SU-DHL-6 (cell line): ENCODE measurements around the gene TNS1.

Experiments
- H2AFZ ChIP-seq: fragments of 200-600 bp; sonication (generic); 2 replicates; pipeline ENCODE4 v1.6.1; 2014; ENCODE audit warnings: low read depth, mild to moderate bottlenecking, moderate library complexity, mixed read lengths, antibody characterized with exemption, low read length; ENCODE audit not compliant: severe bottlenecking
- H3F3A ChIP-seq: fragments of 200-600 bp; shearing (Covaris generic); 2 replicates; pipeline ENCODE4 v1.6.0; 2016; ENCODE audit warnings: antibody characterized with exemption, mild to moderate bottlenecking; ENCODE audit not compliant: insufficient read depth
- H3K27ac ChIP-seq: fragments of 200-600 bp; sonication (generic); 2 replicates; pipeline ENCODE4 v1.5.1; 2016; ENCODE audit warnings: low read depth, mild to moderate bottlenecking, low read length, moderate library complexity, mixed read lengths
- H3K27me3 ChIP-seq: fragments of 200-600 bp; sonication (generic), shearing (Covaris generic); 2 replicates; pipeline ENCODE4 v1.6.0; 2014; ENCODE audit warnings: mild to moderate bottlenecking, low read length
- H3K36me3 ChIP-seq: fragments of 200-600 bp; sonication (generic); 2 replicates; pipeline ENCODE4 v1.6.1; 2014; ENCODE audit warnings: mild to moderate bottlenecking, low read length, mixed read lengths
- H3K4me2 ChIP-seq: fragments of 300-600, 200-600 bp; shearing (Covaris generic), sonication (generic); 2 replicates; pipeline ENCODE4 v1.6.0; 2014; ENCODE audit warnings: low read length, low read depth, mild to moderate bottlenecking; ENCODE audit not compliant: poor library complexity, severe bottlenecking
- H3K4me3 ChIP-seq: fragments of 200-600 bp; sonication (generic); 2 replicates; pipeline ENCODE4 v1.5.1; 2014; ENCODE audit warnings: antibody characterized with exemption, low read length, mild to moderate bottlenecking, mixed read lengths; ENCODE audit not compliant: insufficient read depth, poor library complexity, severe bottlenecking
- H3K79me2 ChIP-seq: fragments of 200-600 bp; sonication (generic); 2 replicates; pipeline ENCODE4 v1.6.1; 2014; ENCODE audit warnings: mild to moderate bottlenecking, low read length, moderate library complexity; ENCODE audit not compliant: insufficient read depth
- H3K9ac ChIP-seq: fragments of 200-600 bp; sonication (generic); 2 replicates; pipeline ENCODE4 v1.7.0; 2014; ENCODE audit warnings: mild to moderate bottlenecking, low read length
- H3K9me2 ChIP-seq: fragments of 200-600 bp; sonication (generic); replicated peaks from 2 replicates; pipeline ENCODE4 v1.6.1; 2014; ENCODE audit warnings: low read length; ENCODE audit not compliant: insufficient read depth
- H3K9me3 ChIP-seq: fragments of 200-600 bp; sonication (generic); 2 replicates; pipeline ENCODE4 v1.6.1; 2014; ENCODE audit warnings: low read length, mixed read lengths; ENCODE audit not compliant: insufficient read depth
- H4K20me1 ChIP-seq: fragments of 200-600 bp; sonication (generic); 2 replicates; pipeline ENCODE4 v1.6.1; 2014; ENCODE audit warnings: low read depth, mild to moderate bottlenecking, antibody characterized with exemption, low read length, moderate library complexity, mixed read lengths
- EZH2phosphoT487 ChIP-seq: fragments of 200-600 bp; sonication (generic), shearing (Covaris generic); conservative IDR thresholded peaks from 2 replicates; pipeline ENCODE4 v1.6.1; 2018; ENCODE audit warnings: mild to moderate bottlenecking, antibody characterized with exemption, low read length, moderate library complexity, mixed read lengths
- TF ChIP-seq, protein P1 (sequence below): fragments of 200-600 bp; sonication (generic); IDR thresholded peaks from one replicate; pipeline ENCODE4 v1.5.1; 2017; ENCODE audit warnings: antibody characterized with exemption, mild to moderate bottlenecking, low read length, moderate library complexity; ENCODE audit not compliant: insufficient read depth, poor library complexity, severe bottlenecking

Gene TNS1

DNA sequence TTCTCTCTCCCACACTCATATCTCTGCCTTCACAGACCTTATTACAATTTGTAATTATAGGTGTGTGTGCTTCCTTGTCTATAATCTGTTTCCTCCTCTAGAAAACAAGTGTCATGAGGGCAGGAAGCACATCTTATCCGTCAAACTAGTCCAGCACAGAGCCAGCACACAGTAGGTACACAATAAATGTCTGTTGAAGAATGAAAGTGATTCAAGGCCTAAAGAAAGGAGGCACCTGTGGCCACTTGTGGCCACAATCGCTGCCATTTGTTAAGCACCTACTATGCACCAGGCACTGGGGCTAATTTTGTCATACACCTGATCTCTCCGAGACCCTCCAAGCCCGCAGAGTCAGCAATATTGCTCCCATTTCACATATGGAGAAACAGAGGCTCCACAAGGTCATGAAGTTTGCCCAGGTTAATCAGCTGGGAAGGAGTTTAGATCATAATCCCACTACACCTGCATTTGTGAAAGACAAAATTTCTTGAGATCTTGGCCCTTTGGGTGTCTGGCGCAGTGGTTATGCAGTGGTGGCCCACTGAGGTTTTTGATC is 78.4 kb downstream of the TNS1 start:
- Histone ChIP-seq H3K36me3 (no peaks in the 10 kb centered on the region), H3K9ac (no peak overlapping the region), H3K27me3 (no peaks in the 10 kb centered on the region), H3K4me2 (no peak overlapping the region), H2AFZ (no peak overlapping the region), H3K9me3 (no peaks in the 10 kb centered on the region), H3K79me2 (no peaks in the 10 kb centered on the region), H3K9me2 (no peaks in the 10 kb centered on the region), H3K27ac (no peak overlapping the region), H3F3A (no peaks in the 10 kb centered on the region), H3K4me3 (no peak overlapping the region), H4K20me1 (no peaks in the 10 kb centered on the region)
- TF ChIP-seq, protein P1, sequence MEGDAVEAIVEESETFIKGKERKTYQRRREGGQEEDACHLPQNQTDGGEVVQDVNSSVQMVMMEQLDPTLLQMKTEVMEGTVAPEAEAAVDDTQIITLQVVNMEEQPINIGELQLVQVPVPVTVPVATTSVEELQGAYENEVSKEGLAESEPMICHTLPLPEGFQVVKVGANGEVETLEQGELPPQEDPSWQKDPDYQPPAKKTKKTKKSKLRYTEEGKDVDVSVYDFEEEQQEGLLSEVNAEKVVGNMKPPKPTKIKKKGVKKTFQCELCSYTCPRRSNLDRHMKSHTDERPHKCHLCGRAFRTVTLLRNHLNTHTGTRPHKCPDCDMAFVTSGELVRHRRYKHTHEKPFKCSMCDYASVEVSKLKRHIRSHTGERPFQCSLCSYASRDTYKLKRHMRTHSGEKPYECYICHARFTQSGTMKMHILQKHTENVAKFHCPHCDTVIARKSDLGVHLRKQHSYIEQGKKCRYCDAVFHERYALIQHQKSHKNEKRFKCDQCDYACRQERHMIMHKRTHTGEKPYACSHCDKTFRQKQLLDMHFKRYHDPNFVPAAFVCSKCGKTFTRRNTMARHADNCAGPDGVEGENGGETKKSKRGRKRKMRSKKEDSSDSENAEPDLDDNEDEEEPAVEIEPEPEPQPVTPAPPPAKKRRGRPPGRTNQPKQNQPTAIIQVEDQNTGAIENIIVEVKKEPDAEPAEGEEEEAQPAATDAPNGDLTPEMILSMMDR = no peak
- no peak for TF ChIP-seq EZH2phosphoT487

DNA sequence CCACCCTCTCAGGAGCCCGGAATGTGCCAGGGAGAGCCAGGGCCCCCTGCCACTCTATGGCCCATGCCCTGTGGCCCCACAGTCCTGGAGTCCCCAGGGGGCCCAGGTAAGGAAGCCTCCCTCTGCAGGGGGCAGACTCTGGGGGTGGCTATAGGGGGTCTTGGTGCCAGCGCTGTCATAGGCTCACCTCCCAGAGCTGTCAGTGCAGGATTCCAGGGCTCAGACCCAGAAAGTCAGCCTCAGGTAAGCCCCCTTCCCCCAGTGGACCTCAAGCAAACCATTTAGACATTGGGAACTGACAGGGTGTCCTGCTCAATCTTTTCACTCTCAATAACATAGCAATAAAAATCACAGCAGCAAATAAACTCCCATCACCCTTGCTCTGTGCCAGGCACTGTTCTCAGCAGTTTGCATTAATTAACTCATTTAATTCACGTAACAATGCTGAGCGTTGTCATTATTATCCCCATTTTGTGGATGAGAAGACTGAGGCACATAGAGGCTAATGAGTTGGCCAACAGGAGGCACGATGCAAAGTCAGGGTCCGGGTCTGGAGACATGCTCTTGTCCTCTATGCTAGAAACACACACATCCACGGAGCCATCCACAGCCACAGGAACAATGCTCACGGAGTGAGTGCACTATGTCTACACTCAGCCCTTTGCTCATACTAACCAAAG is 79.6 kb downstream of the TNS1 start:
- Histone ChIP-seq H4K20me1 (no peaks in the 10 kb centered on the region), H3K36me3 (no peaks in the 10 kb centered on the region), H2AFZ (no peak overlapping the region), H3K4me3 (no peak overlapping the region), H3K9me2 (no peaks in the 10 kb centered on the region), H3K79me2 (no peaks in the 10 kb centered on the region), H3K4me2 (no peak overlapping the region), H3K9ac (no peak overlapping the region), H3K27ac (no peak overlapping the region), H3K27me3 (no peaks in the 10 kb centered on the region), H3K9me3 (no peaks in the 10 kb centered on the region), H3F3A (no peaks in the 10 kb centered on the region)
- TF ChIP-seq EZH2phosphoT487 = no peak
- TF ChIP-seq, protein P1 = no peak

DNA sequence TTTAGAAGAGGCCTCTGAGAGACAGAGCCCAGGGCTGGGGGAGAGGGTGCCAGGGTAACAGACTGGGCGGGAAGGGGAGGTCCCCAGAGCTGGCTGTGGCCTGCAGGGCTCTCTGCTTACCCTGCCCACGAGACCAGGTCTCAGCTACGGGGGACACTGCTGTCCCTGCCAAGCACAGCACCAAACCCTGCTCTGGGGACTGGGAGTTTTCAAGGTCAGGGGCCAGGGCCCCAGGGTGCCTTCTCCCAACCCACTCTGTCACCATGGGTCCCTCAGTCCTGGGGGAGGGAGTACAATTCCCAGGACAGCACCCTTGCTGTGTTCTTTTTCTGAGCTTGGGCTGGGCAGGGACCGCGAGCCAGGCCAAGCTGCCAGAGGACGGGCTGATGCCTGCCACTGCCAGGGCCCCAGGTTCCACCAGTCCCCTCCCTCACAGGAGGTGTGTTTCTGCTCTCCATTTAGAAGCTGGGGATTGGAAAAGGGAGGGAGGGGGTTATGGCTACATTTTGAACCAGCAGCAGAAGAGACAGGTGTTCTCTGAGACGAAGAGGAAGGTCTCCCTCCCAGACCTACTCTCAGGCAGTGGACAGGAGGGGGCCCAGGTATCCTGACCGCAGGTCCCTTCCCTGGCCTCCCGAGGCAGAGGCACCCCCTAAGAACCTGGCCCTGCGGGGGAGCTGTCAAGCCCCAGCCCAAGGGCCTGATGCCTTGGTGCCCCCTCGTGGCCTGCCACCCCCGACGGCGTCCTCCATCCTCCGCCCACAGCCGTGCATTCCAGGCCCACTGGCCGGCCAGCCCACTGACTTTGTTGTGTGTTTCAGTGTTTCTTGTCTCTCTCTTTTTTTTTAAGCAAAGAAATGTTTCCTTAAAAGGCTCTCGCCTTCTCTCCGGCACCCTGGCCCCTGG is 80.4 kb downstream of the TNS1 start:
- no peak overlapping the region for H3K9ac ChIP-seq
- no peaks in the 10 kb centered on the region for H3K9me3 ChIP-seq
- no peaks in the 10 kb centered on the region for H4K20me1 ChIP-seq
- no peaks in the 10 kb centered on the region for H3K27me3 ChIP-seq
- H3K4me3 ChIP-seq = no peak overlapping the region
- no peak overlapping the region for H2AFZ ChIP-seq
- TF ChIP-seq EZH2phosphoT487 = no peak
- TF ChIP-seq, protein P1 = no peak
- H3K9me2 ChIP-seq = no peaks in the 10 kb centered on the region
- no peaks in the 10 kb centered on the region for H3F3A ChIP-seq
- no peaks in the 10 kb centered on the region for H3K79me2 ChIP-seq
- H3K4me2 ChIP-seq = no peak overlapping the region
- no peaks in the 10 kb centered on the region for H3K36me3 ChIP-seq
- H3K27ac ChIP-seq = no peak overlapping the region
